Uterus (tissue), 2 donors: ENCODE data around the gene SIAH1.

Experiments used
- POLR2A ChIP-seq, 2 donors: fragments of 450-650 bp; IDR thresholded peaks; one replicate each; pipeline ENCODE4 v1.6.1; 2016; ENCODE audit warnings: antibody characterized with exemption in 2 of 2, mild to moderate bottlenecking in 1 of 2, moderate library complexity in 1 of 2
- TF ChIP-seq, protein P1 (sequence below), 4 experiments: fragments of 200-600 bp in 2 of 4; fragments of 450-650 bp in 2 of 4; sonication (generic) in 2 of 4; IDR thresholded peaks; one replicate each; pipeline ENCODE4 v1.5.1; 2016 to 2019; ENCODE audit warnings: antibody characterized with exemption in 4 of 4, mild to moderate bottlenecking in 2 of 4, moderate library complexity in 1 of 4

DNA sequence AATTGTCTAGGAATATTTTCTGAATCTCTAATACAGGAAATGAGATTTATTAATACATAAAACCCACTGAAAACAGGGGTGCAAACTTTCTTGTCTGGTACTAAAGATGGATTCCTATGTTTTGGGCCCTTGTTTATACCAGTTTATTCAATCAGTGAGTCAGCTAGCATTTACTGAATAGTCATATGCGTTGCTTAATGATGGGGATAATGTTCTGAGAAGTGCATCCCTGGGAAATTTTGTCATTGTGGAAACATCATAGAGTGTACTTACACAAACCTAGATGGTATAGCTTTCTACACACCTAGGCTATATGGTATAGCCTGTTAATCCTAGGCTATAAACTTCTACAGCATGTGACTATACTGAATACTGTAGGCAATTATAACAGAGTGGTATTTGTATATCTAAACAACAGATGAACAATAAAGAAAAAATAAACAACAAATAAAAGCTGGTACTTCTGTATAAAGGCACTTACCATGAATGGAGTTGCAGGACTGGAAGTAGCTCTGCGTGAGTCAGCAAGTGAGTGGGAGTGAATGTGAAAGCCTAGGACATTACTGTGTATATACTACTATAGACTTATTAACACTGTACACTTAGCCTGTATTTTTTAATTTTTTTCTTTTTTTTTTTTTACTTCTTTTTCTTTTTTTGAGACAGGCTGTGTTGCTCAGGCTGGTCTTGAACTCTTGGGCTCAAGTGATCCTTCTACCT lies 63.7 kb downstream of the SIAH1 start:
- TF ChIP-seq, protein P1, sequence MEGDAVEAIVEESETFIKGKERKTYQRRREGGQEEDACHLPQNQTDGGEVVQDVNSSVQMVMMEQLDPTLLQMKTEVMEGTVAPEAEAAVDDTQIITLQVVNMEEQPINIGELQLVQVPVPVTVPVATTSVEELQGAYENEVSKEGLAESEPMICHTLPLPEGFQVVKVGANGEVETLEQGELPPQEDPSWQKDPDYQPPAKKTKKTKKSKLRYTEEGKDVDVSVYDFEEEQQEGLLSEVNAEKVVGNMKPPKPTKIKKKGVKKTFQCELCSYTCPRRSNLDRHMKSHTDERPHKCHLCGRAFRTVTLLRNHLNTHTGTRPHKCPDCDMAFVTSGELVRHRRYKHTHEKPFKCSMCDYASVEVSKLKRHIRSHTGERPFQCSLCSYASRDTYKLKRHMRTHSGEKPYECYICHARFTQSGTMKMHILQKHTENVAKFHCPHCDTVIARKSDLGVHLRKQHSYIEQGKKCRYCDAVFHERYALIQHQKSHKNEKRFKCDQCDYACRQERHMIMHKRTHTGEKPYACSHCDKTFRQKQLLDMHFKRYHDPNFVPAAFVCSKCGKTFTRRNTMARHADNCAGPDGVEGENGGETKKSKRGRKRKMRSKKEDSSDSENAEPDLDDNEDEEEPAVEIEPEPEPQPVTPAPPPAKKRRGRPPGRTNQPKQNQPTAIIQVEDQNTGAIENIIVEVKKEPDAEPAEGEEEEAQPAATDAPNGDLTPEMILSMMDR (IDR thresholded peaks at IDR 0.05): no peak
- TF ChIP-seq POLR2A (IDR thresholded peaks at IDR 0.05): no peak
